Measurements from ENCODE around the gene SLC52A1.

SLC52A1 gene

GRCh38 chr17:4986951-4987766 is 48.1 kb downstream of the SLC52A1 start, which contains the start of gene CAMTA2:
Gene CAMTA2 (minus strand): TSS chr17:4987675. CDS start chr17:4986222, 1,453 bp downstream.
- H3K4me1 ChIP-seq (ENCODE audit: control insufficient read depth in 1 of 2, insufficient read depth in 1 of 2, low read depth in 1 of 2, low read length in 1 of 2) = peaks cover 26 to 28% of the 10 kb centered on the region in 2 experiments
- TF ChIP-seq, protein P1, sequence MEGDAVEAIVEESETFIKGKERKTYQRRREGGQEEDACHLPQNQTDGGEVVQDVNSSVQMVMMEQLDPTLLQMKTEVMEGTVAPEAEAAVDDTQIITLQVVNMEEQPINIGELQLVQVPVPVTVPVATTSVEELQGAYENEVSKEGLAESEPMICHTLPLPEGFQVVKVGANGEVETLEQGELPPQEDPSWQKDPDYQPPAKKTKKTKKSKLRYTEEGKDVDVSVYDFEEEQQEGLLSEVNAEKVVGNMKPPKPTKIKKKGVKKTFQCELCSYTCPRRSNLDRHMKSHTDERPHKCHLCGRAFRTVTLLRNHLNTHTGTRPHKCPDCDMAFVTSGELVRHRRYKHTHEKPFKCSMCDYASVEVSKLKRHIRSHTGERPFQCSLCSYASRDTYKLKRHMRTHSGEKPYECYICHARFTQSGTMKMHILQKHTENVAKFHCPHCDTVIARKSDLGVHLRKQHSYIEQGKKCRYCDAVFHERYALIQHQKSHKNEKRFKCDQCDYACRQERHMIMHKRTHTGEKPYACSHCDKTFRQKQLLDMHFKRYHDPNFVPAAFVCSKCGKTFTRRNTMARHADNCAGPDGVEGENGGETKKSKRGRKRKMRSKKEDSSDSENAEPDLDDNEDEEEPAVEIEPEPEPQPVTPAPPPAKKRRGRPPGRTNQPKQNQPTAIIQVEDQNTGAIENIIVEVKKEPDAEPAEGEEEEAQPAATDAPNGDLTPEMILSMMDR (IDR thresholded peaks at IDR 0.05) = peak; percentile 87

GRCh38 chr17:4986403-4986802 is 48.8 kb downstream of the SLC52A1 start:
- Histone ChIP-seq H3K27me3 (no peaks in the 10 kb centered on the region), H3K4me1 (ENCODE audit: control insufficient read depth in 1 of 2, insufficient read depth in 1 of 2, low read depth in 1 of 2, low read length in 1 of 2) (peaks cover 26 to 28% of the 10 kb centered on the region in 2 experiments), H3K27ac (peak overlapping the region; percentile 92), H3K36me3 (peaks cover 29% of the 10 kb centered on the region), H3K9me3 (no peaks in the 10 kb centered on the region), H3K4me3 (ENCODE audit: low read depth in 1 of 2, low read length in 1 of 2) (peak overlapping the region; percentile 84 to 98)
- TF ChIP-seq, protein P1 (IDR thresholded peaks at IDR 0.05) = no peak

More at GRCh38 chr17:4986951-4987766, 48.1 kb downstream of the SLC52A1 start, which contains the start of gene CAMTA2:
- Histone ChIP-seq H3K4me3 (ENCODE audit: low read depth in 1 of 2, low read length in 1 of 2) (peak within 1 kb of the TSS; percentile 84 to 98), H3K36me3 (peaks cover 21% of the 10 kb centered on the region), H3K27ac (peak within 1 kb of the TSS; percentile 92), H3K9me3 (no peaks in the 10 kb centered on the region), H3K27me3 (no peaks in the 10 kb centered on the region)
